HG02588 (cell line): Measurements from ENCODE around the gene ANK2.
"Not testable (repeated sequence)": the region's sequence is repeated elsewhere in the genome, so short reads cannot be mapped to it uniquely, and the experiment has no call there.

Experiments used
- ATAC-seq: cut with Tn5 transposase; IDR thresholded peaks from one replicate; pipeline ENCODE4 v1.9.1; 2021; ENCODE audit warnings: mild to moderate bottlenecking, moderate library complexity; ENCODE audit not compliant: unreplicated experiment

ANK2 gene

DNA sequence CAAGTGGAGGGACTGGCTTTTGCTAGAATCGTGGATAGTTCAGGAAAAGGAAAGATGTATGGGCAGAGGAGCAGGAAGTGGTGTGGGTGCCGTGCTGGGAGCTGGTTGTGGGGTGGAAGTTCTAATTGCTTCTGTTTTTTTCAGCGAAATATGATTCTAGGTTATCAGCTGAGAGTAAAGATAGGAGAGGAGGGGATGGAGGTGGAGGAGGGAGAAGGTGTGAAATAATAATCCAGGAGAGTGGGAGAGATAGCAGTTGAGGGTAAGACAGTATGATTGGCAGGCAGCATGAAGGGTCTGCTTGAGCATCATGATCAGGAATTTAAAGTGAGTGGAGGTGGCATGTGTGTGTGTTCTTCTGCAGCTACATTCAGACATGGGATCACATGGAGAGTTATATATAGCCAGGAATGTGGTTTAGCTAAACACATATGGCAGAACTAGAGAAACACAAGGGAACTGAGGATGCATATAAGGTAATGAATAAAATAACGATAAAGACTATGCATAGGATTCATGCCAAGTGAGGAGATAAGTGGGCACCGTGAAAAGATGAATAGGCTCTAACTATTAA lies 133.7 kb downstream of the ANK2 start:
- no peak for ATAC-seq

DNA sequence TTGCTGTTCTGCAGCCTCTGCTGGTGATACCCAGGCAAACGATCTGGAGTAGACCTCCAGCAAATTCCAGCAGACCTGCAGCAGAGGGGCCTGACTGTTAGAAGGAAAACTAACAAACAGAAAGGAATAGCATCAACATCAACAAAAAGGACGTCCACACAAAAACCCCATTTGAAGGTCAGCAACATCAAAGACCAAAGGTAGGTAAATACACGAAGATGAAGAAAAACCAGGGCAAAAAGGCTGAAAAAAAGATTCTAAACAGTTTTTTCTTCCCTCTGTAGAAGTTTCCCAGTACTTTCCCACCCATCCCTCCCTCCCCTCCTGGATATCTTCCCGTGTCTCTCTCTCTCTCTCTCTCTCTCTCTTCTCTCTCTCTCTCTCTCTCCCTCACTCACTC lies 136.8 kb downstream of the ANK2 start:
- not testable (repeated sequence) for ATAC-seq

DNA sequence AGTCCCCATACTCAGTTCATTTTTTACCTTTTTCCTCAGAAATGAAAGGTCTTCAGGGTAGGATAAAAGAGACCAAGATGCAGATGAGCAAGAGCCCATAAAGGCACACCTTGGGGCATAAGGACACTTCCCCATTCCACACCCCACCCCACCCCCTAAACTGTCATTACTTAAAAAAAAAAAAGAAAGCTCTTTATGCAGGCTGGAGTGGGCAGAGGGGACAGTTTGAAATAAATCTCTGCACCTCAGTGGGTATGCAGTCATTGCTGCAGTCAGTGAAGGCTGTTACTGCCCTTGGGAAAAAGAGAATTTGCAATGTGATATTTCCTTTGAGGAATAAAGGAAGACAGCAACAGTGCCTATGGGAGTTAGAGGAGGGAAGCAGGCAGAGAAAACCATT lies 137.5 kb downstream of the ANK2 start:
- ATAC-seq: no peak

DNA sequence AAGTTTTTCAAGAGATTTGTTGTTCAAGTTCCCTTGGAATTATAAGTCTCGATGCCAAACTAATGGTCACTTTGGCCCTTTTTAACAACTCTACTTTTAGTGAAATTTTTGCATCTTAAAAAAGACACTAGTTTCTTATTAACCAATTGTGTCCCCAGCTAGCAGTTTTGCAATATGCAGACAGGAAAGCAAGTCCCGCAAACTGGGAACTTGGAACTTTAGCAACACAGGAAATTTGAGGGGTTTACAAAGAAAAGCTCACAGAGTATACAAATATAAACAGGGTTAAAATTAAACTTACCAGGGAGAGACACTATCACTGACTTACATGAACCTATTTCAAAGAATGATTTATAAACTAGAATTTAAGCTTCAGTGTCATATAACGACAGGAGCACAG lies 137.9 kb downstream of the ANK2 start:
- no peak for ATAC-seq

DNA sequence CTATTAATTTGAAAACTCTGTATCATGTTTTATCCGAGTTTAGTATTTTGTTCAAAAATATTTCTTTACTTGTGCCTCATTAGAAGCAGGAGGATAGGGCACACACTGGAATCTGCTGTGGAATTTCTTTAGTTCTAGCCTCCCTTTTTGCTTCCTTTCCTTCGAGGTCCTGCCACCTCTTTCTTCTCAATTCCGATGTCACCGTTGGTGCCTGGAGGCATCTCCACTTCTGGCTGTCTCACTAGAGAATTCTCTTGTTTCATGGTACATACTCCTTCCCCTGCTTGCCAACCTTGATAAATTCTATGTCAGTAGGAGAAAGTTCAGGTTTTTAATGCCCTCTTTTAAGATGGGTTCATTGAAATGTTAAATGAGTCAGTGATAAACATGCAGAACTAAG lies 140.1 kb downstream of the ANK2 start:
- no peak for ATAC-seq

- ATAC-seq: no peak
Measured at GRCh38 chr4:113209153-113209552, 159.7 kb downstream of the ANK2 start.

DNA sequence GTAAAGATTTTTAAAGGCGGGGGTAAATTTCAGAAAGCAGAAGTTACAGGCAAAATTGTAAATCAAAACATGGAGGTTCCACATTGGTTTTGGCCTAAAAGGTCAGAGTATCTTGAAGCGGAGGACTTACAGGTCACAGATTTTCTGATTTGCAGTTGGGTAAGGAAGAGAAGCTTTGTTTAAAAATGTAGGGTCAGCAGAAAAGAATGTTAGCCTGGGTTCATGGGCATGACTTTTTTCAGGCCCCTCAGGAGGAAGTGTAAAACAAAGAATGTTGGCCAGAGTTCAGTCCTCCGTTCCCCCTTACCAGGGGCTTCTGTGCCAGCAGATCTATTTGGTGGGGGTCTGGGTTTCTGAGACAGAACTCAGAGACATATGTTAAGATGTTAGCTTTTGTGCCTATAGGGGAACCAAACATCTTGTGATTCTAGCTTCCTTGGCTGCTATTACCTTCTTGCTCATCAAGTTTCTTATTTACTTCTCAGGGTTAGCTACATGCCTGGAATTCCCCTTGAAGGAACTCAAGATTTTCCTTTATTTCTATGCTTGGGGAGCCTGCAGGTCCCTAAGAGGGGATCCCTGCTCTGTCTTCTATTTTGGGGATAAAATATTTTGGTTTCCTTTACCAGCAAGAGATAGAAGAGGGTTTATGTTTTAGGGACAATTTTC lies 160.3 kb downstream of the ANK2 start:
- no peak for ATAC-seq

GRCh38 chr4:113212613-113213012 lies 163.2 kb downstream of the ANK2 start:
- ATAC-seq: no peak

GRCh38 chr4:113221990-113222389 lies 172.5 kb downstream of the ANK2 start:
- ATAC-seq: no peak

GRCh38 chr4:113222471-113222870 lies 173.0 kb downstream of the ANK2 start:
- no peak for ATAC-seq

- ATAC-seq: no peak
Measured at GRCh38 chr4:113223001-113223400, 173.5 kb downstream of the ANK2 start.

DNA sequence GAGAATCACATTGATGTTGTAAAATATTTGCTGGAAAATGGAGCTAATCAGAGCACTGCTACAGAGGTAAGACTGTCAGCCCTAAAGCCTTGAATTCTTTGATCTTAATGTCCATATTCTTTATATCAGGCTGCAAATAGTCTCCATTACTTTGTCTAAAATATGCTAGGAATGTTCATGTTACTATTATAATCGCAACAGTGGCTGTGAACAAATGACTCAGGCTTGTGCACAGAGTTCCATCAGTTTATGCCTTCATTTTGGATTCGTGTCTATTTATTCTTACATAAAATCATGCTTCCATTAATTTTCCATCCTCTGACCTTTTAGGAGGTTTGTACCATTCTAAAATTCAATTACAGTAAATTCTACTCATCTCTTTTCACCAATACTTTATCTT lies 182.7 kb downstream of the ANK2 start:
- no peak for ATAC-seq

- ATAC-seq: no peak
Measured at GRCh38 chr4:113236916-113237315, 187.5 kb downstream of the ANK2 start.

- ATAC-seq: no peak
Measured at GRCh38 chr4:113243312-113243711, 193.9 kb downstream of the ANK2 start.

DNA sequence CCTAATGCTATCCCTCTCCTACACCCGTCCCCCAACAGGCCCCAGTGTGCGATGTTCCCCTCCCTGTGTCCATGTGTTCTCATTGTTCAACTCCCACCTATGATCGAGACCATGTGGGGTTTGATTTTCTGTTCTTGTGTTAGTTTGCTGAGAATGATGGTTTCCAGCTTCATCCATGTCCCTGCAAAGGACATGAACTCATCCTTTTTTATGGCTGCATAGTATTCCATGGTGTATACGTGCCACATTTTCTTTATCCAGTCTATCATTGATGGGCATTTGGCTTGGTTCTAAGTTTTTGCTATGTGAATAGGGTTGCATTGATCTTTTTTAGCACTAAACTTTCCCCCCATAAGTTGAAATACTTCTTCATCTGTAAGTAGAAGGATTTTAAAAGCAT lies 195.3 kb downstream of the ANK2 start:
- ATAC-seq: not testable (repeated sequence)

- ATAC-seq: no peak
Measured at GRCh38 chr4:113248320-113248719, 198.9 kb downstream of the ANK2 start.

GRCh38 chr4:113255628-113256027 lies 206.2 kb downstream of the ANK2 start:
- no peak for ATAC-seq

DNA sequence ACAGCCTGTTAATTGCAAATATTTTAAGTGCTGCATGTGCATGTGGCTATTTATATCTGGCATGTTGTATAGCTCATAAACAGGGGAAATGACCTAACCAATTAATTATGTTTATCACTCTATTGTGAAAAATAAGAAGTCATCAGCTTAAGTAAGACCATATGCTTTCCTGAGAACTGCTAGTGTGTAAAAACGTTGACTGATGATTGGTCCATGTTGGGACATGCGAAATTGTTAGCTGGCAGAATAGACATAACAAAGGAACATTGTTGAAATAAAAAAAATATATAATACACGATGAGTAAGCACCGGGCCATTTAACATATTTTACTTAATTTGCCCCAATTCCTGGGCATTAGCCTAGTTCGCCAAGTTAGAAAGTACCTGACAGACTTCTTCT lies 207.5 kb downstream of the ANK2 start:
- no peak for ATAC-seq

DNA sequence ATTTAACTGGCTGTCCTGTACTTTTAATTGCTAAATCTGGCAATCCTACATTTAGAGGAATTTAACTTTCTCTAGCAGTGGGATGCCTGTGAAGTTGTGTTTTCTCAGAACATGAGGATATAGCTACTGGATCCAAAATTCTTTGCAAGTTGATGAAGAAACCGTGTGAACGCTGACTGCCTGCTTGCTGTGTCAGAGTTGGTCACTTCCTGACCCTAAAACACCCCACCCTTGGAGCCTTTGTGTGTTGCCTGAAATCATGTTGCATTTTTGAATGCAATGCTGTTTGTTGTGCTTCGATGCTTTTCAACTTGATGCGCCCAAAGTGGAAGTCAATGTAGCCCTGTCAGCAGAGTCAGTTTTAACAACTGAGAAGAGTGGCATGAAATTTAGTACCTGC lies 211.2 kb downstream of the ANK2 start:
- no peak for ATAC-seq

DNA sequence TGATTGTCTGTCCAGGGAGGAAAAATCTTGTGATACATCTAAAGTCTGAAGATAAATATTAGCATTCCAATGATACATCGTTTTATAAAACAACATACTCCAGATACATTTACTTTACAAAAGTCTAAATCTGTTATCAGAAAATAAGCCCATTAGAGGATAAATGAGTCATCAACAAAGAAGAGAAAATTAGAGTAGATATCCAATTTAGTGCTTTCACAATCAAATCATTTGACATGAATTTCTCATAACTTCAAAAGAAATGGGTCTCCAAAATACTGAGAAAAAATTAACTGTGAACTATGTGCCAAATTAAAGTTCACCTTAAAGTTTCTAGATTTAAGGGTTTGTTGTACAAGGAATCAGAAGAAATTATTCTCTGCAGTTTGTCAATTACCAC lies 213.8 kb downstream of the ANK2 start:
- no peak for ATAC-seq

- ATAC-seq: no peak
Measured at GRCh38 chr4:113270520-113271319, 221.3 kb downstream of the ANK2 start.

DNA sequence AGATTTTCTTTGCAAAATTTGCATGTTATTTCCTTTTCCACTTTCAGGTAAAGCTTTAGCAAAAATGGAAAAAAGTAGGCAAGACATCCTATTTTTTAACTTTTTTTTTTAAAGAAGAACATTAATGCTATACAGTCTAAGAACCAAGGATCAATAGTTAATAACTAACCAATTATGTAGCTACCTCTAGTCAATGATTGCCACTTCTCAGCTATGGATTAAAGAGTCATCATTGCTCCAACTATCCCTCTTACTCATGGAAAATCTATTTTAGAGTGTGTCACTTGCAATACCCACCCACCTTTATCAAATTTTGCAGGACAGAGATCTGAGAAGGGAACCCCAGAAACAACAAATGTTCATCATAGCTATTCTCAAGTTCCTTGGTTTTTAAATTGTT lies 223.1 kb downstream of the ANK2 start:
- no peak for ATAC-seq
